Activated CD8-positive, alpha-beta memory T cell treated with anti-CD3 and anti-CD28 coated beads for 4 hours (primary cell): ENCODE data around the gene IL2.

Source experiments
- DNase-seq, 2 donors: peaks; one replicate each; pipeline ENCODE4 v3.0.0-alpha.2; 2020; ENCODE audit warnings: low read depth in 2 of 2

Gene IL2

DNA sequence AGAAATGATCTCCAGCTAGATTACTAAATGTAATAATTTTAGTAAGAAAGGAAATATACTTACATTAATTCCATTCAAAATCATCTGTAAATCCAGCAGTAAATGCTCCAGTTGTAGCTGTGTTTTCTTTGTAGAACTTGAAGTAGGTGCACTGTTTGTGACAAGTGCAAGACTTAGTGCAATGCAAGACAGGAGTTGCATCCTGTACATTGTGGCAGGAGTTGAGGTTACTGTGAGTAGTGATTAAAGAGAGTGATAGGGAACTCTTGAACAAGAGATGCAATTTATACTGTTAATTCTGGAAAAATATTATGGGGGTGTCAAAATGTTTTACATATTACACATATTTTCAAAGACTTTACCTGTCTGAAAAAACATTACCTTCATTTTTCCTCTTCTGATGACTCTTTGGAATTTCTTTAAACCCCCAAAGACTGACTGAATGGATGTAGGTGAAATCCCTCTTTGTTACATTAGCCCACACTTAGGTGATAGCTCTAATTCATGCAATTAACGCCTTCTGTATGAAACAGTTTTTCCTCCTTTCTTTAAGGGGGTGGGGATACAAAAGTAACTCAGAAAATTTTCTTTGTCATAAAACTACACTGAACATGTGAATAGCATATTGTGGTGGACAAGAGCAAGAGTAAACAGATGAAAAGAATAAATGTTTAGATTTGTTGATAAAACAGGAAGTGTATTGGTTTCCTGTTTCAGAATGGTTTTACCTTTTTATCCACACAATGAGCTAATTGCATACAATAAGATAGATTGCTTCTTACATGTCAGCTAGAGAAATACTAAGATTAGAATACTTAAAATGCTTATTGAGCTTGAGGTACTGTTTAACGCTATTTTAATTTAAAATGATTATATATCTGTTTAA lies at the start of gene IL2:
IL2 (minus strand) TSS at position 495 of the 886 bp plus-strand sequence; CDS start at position 210, 285 bp downstream.
- DNase-seq, result no peak

GRCh38 chr4:122503214-122503613 lies 46.7 kb upstream of the IL2 start:
- DNase-seq, result no peak

DNA sequence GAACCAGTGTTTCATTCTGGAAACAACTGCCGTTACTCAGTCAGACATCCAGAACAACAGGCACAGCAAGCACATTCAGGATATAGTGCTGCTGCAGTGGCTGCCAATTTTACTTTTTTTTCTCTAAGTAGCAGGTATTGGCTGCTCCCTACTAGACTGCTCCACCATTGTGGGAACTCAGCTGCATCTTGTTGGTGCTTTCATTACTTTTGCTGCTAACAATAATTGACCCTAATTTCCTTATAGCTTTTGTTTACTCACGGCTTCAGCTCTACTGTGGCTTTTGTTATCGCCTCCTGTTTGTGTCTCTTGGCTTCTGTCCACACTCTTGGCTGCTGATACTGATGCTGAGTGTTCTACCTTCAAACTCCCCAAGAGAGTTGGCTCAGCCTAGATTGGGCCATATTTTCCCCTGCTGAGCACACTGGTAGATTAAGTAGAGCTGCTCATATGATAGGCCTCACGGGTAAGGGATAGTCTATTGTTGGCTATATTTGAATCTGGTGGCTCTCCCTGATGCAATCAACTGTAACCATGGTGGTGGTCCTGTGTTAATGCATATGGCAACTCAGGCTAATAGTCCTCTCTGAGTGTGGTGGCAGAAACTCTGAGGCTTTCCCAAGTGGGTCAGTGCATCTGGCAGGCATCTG lies 44.5 kb upstream of the IL2 start:
- no peak for DNase-seq

- no peak for DNase-seq
These were observed 32.5 kb upstream of the IL2 start for GRCh38 chr4:122489061-122489460.

GRCh38 chr4:122483481-122483880 lies 27.0 kb upstream of the IL2 start:
- no peak for DNase-seq

DNA sequence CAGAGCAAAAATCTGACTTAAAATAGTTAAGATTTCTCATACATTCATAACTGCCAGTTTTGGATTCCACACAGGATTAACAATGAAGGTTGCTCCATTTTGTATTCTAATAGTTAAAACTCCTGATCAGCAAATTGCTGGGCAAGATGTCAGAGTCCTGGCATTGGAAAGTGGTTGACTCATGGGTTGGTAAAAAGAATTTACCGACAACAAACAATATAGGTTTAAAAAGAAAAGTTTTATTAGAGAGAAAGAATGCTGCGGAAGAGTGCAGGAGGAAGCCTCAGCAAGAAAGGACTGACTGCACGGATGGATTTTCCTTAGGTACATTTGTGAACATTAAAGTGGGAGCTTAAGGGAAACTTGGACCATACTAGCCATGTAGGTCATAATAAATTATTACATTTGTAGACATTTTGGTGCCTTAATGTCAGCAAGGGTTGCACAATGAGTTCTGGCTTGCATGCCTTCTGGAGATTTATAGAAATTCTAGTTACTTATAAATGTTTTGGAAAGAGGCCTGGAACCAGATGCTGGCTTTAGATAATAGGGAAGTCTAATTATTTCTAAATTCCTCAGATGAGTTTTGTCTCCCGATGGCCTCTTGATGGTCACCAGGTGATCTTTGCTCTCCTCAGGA lies 25.4 kb upstream of the IL2 start:
- DNase-seq, result no peak

DNA sequence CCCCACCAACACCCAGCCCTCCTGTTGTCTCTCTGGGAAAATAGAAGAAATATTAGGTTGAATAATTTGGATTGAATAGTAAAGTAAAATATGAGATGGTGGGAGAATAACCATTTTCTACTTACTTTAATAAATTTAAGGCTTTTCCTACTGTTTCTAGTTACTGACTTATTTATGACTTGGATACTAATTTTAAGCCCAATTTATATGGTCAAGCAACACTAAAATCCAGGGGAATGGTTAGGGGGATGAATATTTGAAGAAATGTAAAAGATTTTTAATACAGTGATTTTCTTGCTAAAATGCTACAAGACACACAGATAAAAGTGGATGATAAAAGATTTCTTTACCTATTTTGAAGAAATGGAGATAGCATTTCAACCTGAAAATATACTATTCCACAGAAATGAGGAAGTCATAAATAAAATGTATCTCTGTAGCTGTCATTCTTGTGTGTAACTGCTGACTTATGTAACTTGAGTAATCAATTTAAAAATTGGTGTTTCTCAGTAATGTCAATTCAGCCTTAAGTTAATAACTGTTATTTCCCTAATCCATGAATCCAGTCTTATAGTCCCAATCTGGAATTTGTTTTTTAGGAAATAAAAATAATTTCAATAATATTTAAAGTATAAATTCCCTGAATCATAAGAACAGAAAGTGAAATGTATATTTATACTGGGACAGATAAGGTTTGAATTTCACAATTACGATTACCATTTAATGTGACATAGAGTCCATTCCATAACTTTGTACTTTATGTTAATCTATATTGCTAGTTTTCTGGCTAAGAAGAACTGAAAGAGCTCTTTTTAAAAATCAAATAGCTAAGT lies 24.3 kb upstream of the IL2 start:
- no peak for DNase-seq

DNA sequence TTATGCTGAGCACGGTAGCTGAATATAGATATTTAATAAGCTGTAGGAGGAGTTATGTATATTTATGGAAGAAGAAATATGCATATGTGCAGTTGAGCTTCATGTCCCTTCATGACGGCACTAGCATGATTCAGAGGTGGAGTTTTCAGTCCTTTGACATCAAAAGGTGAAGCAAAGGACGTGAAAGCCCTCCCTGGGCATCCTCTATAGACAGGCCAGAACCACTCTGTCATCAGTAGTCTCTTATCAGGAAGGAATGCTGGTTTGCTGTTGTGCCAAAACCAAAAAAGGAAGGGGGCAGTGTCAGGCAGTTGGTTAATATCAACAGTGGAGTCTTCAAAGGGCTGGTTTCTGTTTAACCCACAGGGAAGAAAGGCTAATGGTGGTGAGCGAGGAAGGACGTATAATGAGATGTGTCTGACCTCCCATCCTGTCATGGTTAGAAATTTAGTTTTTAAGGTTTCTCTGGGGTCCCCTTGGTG lies 23.5 kb upstream of the IL2 start:
- DNase-seq, result no peak

- DNase-seq, result no peak
These were observed 20.2 kb upstream of the IL2 start for GRCh38 chr4:122476745-122477144.

GRCh38 chr4:122476126-122476525 lies 19.6 kb upstream of the IL2 start:
- no peak for DNase-seq

- no peak for DNase-seq
These were observed 18.7 kb upstream of the IL2 start for GRCh38 chr4:122475233-122475632.

DNA sequence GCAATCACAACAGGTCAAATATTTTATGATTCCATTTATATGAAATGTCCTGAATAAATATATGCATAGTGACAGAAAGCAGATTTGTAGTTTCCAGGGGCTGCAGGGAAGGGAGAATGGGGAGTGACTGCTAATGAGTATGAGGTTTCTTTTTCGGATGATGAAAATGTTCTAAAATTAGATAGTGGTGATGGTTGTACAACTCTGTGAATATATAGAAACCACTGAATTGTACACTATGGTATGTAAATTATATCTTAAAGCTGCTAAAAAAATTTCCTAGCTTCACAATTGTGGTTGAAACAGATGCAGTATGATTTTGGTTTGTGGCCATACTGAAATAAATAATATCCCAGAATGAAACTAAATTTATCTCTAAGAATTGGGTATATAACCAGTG lies 12.9 kb upstream of the IL2 start:
- DNase-seq, result no peak

- DNase-seq, result peak; percentile 7 to 19
These were observed 2.1 kb upstream of the IL2 start for GRCh38 chr4:122458625-122459024.

GRCh38 chr4:122453384-122453995 lies 3.0 kb downstream of the IL2 start:
- DNase-seq, result no peak

- peak in 1 of 2 donors; percentile 9 for DNase-seq
These were observed 5.7 kb downstream of the IL2 start for GRCh38 chr4:122450847-122451246.

DNA sequence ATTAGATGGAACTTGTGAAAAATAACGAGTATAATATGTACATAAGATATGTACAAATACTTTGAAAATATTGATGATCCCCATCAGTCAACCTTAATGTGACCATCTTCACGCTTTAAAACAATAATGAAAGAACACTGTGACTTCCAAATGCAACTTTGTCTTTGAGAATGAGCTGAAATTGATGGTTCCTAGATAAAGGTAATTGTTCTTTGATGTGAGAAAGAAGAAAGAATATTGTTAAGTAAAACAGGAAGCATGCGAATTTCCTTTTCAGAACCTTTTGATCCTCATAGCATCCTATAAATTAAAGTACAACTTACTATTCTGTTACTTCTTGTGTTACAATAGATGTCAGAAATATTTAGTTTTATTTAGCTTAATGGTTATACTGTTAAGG lies 22.2 kb downstream of the IL2 start:
- DNase-seq, result no peak

GRCh38 chr4:122431351-122431750 lies 25.2 kb downstream of the IL2 start:
- DNase-seq, result no peak

DNA sequence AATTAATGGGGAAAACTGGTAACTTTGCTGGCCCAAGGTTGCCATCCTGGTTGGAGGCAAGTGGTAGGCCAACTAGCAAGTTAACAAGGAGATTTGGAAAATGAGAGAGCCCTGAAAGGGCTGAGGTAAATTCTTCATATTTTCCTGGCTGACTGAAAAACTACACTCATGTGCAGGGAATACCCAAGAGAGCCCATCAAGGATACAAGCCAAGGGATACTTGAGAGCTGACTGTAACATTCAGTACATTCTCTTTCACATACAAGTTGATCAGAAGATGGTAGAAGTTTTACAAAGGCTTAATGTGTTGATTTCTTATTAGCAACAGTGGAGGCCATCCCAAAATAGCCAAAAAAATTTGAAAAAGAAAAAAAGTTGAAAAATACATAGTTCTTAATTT lies 33.3 kb downstream of the IL2 start:
- DNase-seq, result no peak

DNA sequence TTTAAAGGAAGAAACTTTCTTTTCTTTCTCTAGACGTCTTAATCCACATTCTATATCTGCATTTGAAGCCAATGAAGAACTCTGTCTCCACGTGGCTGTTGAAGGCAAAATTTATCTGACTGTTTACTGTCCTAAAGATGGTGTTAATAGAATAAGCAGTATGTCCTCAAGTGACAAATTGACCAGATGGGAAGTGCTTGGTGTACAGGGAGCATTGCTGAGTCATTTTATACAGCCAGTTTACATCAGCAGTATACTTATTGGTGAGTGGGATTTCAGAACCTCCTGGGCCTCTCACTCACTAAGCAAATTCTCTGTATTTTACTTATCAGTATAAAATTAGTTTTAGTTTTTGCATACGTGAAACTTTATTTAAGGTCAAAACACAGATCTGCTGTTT lies 44.0 kb downstream of the IL2 start:
- no peak for DNase-seq

DNA sequence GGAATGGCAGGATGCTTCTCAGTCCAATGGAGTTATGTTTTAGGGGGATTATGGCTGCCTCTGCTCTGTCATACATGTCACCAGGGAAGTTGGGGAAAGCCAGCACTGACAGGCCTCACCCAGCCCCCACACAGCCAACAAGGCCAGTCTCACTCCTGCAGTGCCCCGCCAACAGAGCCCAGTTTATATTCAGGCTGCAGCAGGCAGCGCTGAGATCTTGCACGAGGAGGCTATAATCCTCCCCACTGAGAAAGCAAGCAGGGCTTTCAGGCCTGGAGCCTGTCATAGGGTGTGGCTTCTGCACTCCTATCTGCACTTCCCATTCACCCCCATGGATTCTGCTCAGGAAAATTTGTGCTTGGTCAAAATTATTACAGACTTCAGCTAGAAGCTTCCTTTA lies 52.7 kb downstream of the IL2 start:
- DNase-seq, result no peak
